ENCODE measurements around the gene PRKAR1B.

Gene PRKAR1B

GRCh38 chr7:693280-693679, 33.8 kb downstream of the PRKAR1B start:
- no peak for DNase-seq (ENCODE audit: low read depth, low spot score)

- DNase-seq (ENCODE audit: low read depth, low spot score) = no peak
Measured at GRCh38 chr7:691361-692045, 35.6 kb downstream of the PRKAR1B start.

- DNase-seq (ENCODE audit: low read depth, low spot score) = no peak
Measured at GRCh38 chr7:690478-691360, 36.4 kb downstream of the PRKAR1B start.

- no peak for DNase-seq (ENCODE audit: low read depth, low spot score)
Measured at GRCh38 chr7:685540-685939, 41.5 kb downstream of the PRKAR1B start.

GRCh38 chr7:684416-684815, 42.7 kb downstream of the PRKAR1B start:
- DNase-seq (ENCODE audit: low read depth, low spot score) = no peak

GRCh38 chr7:683526-684205, 43.4 kb downstream of the PRKAR1B start:
- no peak for DNase-seq (ENCODE audit: low read depth, low spot score)

GRCh38 chr7:682810-683209, 44.3 kb downstream of the PRKAR1B start:
- no peak for DNase-seq (ENCODE audit: low read depth, low spot score)

GRCh38 chr7:681551-682307, 45.4 kb downstream of the PRKAR1B start:
- no peak for DNase-seq (ENCODE audit: low read depth, low spot score)

GRCh38 chr7:680411-681127, 46.5 kb downstream of the PRKAR1B start:
- DNase-seq (ENCODE audit: low read depth, low spot score) = no peak

GRCh38 chr7:676972-677385, 50.1 kb downstream of the PRKAR1B start:
- no peak for DNase-seq (ENCODE audit: low read depth, low spot score)

GRCh38 chr7:676246-676971, 50.7 kb downstream of the PRKAR1B start:
- DNase-seq (ENCODE audit: low read depth, low spot score) = no peak

- no peak for DNase-seq (ENCODE audit: low read depth, low spot score)
Measured at GRCh38 chr7:674454-675410, 52.3 kb downstream of the PRKAR1B start.

- no peak for DNase-seq (ENCODE audit: low read depth, low spot score)
Measured at GRCh38 chr7:673681-674453, 53.2 kb downstream of the PRKAR1B start.

- no peak for DNase-seq (ENCODE audit: low read depth, low spot score)
Measured at GRCh38 chr7:672891-673290, 54.2 kb downstream of the PRKAR1B start.

- DNase-seq (ENCODE audit: low read depth, low spot score) = no peak
Measured at GRCh38 chr7:671415-672042, 55.6 kb downstream of the PRKAR1B start.

- DNase-seq (ENCODE audit: low read depth, low spot score) = no peak
Measured at GRCh38 chr7:670501-671390, 56.3 kb downstream of the PRKAR1B start.

GRCh38 chr7:668958-669357, 58.1 kb downstream of the PRKAR1B start:
- no peak for DNase-seq (ENCODE audit: low read depth, low spot score)
